ENCODE measurements around the gene PCDHB4. TPM values are rescaled to one million over a fixed set of nuclear protein-coding genes. Genes with fewer than 3 reads are reported as not detected.
"Not testable (repeated sequence)": the region's sequence is repeated elsewhere in the genome, so short reads cannot be mapped to it uniquely, and the experiment has no call there.

The PCDHB4 gene
- polyA plus RNA-seq (2012; ENCODE audit: missing spikeins) = not detected

DNA sequence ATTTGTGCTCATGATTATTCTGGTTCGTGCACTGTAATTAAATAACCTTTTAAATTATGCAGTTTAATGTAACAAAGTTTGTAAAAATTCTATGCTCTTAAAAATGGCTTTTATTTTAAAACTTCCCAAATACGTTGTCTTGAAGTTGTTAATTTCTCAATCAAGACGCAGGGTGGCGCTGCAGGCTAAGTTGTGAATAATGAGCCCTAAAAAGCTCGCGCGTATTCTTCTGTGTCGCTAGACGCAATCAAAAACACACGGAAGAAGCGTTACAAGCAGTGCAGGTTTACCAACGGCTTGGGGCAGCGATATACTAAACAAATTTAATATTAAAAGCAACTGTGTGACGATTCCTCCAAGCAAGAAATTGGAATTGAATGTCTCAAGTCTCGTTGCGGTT lies at the start of gene PCDHB4:
PCDHB4 (plus strand) TSS at position 256 of the 400 bp plus-strand sequence. CDS start 181 bp downstream, outside the sequence.
- DNase-seq (ENCODE audit: insufficient read length) (no peak), FAIRE-seq (no peak)
- TF ChIP-seq TAF1 (IDR thresholded peaks at IDR 0.05; ENCODE audit: borderline replicate concordance, low read depth, low read length) (no peak), POLR2A (IDR thresholded peaks at IDR 0.05; ENCODE audit: low read depth, low read length) (no peak), POLR2AphosphoS5 (IDR thresholded peaks at IDR 0.05; ENCODE audit: low read depth, low read length) (no peak)

GRCh38 chr5:141077826-141078225 lies 43.8 kb upstream of the PCDHB4 start:
- TF ChIP-seq POLR2AphosphoS5 (IDR thresholded peaks at IDR 0.05; ENCODE audit: low read depth, low read length) (no peak), POLR2A (IDR thresholded peaks at IDR 0.05; ENCODE audit: low read depth, low read length) (no peak), TAF1 (IDR thresholded peaks at IDR 0.05; ENCODE audit: borderline replicate concordance, low read depth, low read length) (no peak)
- DNase-seq (ENCODE audit: insufficient read length) = no peak
- FAIRE-seq = no peak

DNA sequence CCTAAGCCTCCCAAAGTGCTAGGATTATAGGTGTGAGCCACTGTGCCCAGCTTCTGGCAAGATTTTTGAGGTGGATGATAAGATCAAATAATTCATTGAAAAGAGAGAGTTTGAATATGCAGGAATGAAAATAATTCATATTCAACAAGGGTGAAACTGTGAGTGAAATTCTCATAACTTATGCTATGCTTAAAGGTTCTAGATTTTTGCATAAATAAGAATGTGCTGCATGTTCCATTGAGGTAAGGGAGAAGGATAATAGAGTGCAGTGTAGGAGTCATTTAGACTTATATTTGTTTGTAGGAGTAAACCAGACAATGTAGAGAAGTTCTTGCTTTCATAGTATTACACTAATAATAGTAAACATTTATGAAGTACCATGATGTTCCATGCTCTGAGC lies 39.4 kb upstream of the PCDHB4 start:
- FAIRE-seq = no peak
- no peak for DNase-seq (ENCODE audit: insufficient read length)
- TF ChIP-seq POLR2A (IDR thresholded peaks at IDR 0.05; ENCODE audit: low read depth, low read length) (no peak), TAF1 (IDR thresholded peaks at IDR 0.05; ENCODE audit: borderline replicate concordance, low read depth, low read length) (no peak), POLR2AphosphoS5 (IDR thresholded peaks at IDR 0.05; ENCODE audit: low read depth, low read length) (no peak)

DNA sequence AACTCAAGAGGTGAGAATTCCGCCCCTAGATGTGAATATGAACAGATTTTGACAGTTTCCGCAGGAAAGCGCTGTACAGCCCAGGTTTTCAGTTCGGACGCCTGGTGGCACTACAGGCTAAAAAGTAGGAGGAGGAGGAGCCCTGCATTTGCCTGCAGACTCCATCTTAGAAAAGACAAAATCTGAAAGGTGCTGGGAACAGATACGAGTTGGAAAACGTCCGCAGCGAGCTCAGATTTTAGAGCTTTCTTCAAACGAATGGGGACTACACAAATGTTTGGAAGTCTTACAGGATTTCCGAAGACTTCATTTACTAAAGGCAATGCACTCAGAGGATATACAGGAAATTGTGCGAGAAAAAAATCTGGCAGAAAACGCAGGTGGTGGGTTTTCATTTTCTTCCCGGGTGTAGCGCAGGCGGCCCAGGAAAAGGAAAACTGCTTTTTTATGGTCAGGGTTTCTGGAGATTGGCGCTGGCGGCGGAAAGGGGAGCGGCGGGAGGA lies 37.1 kb upstream of the PCDHB4 start:
- DNase-seq (ENCODE audit: insufficient read length) = no peak
- TF ChIP-seq POLR2A (IDR thresholded peaks at IDR 0.05; ENCODE audit: low read depth, low read length) (no peak), TAF1 (IDR thresholded peaks at IDR 0.05; ENCODE audit: borderline replicate concordance, low read depth, low read length) (no peak), POLR2AphosphoS5 (IDR thresholded peaks at IDR 0.05; ENCODE audit: low read depth, low read length) (no peak)
- FAIRE-seq = no peak

GRCh38 chr5:141094481-141095262 lies 26.9 kb upstream of the PCDHB4 start, which contains the start of gene PCDHB2:
PCDHB2 (plus strand) TSS chr5:141094615; CDS start chr5:141094791, 176 bp downstream.
- DNase-seq (ENCODE audit: insufficient read length) (no peak), FAIRE-seq (no peak)
- TF ChIP-seq POLR2AphosphoS5 (IDR thresholded peaks at IDR 0.05; ENCODE audit: low read depth, low read length) = no peak
- TF ChIP-seq TAF1 (IDR thresholded peaks at IDR 0.05; ENCODE audit: borderline replicate concordance, low read depth, low read length) = no peak
- no peak for TF ChIP-seq POLR2A (IDR thresholded peaks at IDR 0.05; ENCODE audit: low read depth, low read length)

GRCh38 chr5:141095263-141095641 lies 26.4 kb upstream of the PCDHB4 start:
- FAIRE-seq = no peak
- DNase-seq (ENCODE audit: insufficient read length) = no peak
- TF ChIP-seq POLR2A (IDR thresholded peaks at IDR 0.05; ENCODE audit: low read depth, low read length) (no peak), TAF1 (IDR thresholded peaks at IDR 0.05; ENCODE audit: borderline replicate concordance, low read depth, low read length) (no peak), POLR2AphosphoS5 (IDR thresholded peaks at IDR 0.05; ENCODE audit: low read depth, low read length) (no peak)

- not testable (repeated sequence) for FAIRE-seq; DNase-seq (ENCODE audit: insufficient read length)
These were observed 25.4 kb upstream of the PCDHB4 start for GRCh38 chr5:141096181-141096580.

DNA sequence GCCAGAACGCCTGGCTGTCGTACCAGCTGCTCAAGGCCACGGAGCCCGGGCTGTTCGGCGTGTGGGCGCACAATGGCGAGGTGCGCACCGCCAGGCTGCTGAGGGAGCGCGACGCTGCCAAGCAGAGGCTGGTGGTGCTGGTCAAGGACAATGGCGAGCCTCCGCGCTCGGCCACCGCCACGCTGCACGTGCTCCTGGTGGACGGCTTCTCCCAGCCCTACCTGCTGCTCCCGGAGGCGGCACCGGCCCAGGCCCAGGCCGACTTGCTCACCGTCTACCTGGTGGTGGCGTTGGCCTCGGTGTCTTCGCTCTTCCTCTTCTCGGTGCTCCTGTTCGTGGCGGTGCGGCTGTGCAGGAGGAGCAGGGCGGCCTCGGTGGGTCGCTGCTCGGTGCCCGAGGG lies 25.0 kb upstream of the PCDHB4 start:
- FAIRE-seq; DNase-seq (ENCODE audit: insufficient read length): not testable (repeated sequence)

DNA sequence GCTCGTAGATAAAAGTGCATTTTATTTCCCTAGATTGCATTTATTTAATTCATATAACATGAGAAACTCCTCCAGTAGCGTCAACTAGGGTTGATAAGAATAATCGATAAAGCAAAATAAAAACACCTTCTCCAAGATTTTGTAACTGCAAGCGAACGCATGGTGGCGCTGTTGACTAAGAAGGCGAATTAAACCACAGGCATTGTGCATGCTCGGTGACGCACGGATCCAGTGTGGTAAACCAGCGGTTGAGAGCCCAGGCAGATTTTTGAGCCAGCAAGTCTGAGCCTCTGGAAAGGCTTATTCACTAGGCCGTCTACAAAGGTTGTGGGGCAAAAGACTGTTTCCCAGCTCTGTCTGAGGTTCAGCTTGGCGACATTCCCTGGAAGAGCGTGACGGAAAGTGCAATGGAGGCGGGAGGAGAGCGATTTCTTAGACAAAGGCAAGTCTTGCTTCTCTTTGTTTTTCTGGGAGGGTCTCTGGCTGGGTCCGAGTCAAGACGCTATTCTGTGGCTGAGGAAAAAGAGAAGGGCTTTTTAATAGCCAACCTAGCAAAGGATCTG lies 21.3 kb upstream of the PCDHB4 start, which contains the start of gene PCDHB3:
PCDHB3 (plus strand) TSS at position 231 of the 563 bp plus-strand sequence; CDS start at position 408, 177 bp downstream.
- FAIRE-seq = no peak
- DNase-seq (ENCODE audit: insufficient read length) = no peak
- no peak for TF ChIP-seq TAF1 (IDR thresholded peaks at IDR 0.05; ENCODE audit: borderline replicate concordance, low read depth, low read length)
- no peak for TF ChIP-seq POLR2AphosphoS5 (IDR thresholded peaks at IDR 0.05; ENCODE audit: low read depth, low read length)
- TF ChIP-seq POLR2A (IDR thresholded peaks at IDR 0.05; ENCODE audit: low read depth, low read length) = no peak

DNA sequence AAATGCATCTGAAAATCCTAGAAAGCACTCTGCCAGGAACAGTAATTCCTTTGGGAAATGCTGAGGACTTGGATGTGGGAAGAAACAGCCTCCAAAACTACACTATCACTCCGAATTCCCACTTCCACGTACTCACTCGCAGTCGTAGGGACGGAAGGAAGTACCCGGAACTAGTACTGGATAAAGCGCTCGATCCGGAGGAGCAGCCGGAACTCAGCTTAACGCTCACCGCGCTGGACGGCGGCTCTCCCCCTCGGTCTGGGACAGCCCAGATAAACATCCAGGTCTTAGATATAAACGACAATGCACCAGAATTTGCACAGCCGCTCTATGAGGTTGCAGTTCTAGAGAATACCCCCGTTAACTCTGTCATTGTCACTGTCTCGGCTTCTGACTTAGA lies 20.6 kb upstream of the PCDHB4 start:
- FAIRE-seq = no peak
- no peak for DNase-seq (ENCODE audit: insufficient read length)
- TF ChIP-seq POLR2AphosphoS5 (IDR thresholded peaks at IDR 0.05; ENCODE audit: low read depth, low read length) (no peak), TAF1 (IDR thresholded peaks at IDR 0.05; ENCODE audit: borderline replicate concordance, low read depth, low read length) (no peak), POLR2A (IDR thresholded peaks at IDR 0.05; ENCODE audit: low read depth, low read length) (no peak)

DNA sequence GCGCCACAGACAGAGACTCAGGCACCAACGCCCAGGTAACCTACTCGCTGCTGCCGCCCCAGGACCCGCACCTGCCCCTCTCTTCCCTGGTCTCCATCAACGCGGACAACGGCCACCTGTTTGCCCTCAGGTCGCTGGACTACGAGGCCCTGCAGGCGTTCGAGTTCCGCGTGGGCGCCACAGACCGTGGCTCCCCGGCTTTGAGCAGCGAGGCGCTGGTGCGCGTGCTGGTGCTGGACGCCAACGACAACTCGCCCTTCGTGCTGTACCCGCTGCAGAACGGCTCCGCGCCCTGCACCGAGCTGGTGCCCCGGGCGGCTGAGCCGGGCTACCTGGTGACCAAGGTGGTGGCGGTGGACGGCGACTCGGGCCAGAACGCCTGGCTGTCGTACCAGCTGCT lies 19.5 kb upstream of the PCDHB4 start:
- not testable (repeated sequence) for DNase-seq (ENCODE audit: insufficient read length); FAIRE-seq

DNA sequence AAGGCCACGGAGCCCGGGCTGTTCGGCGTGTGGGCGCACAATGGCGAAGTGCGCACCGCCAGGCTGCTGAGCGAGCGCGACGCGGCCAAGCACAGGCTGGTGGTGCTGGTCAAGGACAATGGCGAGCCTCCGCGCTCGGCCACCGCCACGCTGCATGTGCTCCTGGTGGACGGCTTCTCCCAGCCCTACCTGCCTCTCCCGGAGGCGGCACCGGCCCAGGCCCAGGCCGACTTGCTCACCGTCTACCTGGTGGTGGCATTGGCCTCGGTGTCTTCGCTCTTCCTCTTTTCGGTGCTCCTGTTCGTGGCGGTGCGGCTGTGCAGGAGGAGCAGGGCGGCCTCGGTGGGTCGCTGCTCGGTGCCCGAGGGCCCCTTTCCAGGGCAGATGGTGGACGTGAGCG lies 19.1 kb upstream of the PCDHB4 start:
- not testable (repeated sequence) for DNase-seq (ENCODE audit: insufficient read length); FAIRE-seq
